Neural progenitor cell (in vitro differentiated cells): Measurements from ENCODE around the gene VAPA. TPM values are rescaled to one million over a fixed set of nuclear protein-coding genes. Genes with fewer than 3 reads are reported as not detected.

Source experiments
- DNase-seq: peaks from one replicate; pipeline ENCODE4 v3.0.0-alpha.2; 2016; ENCODE audit warnings: low spot score
- H2AFZ ChIP-seq: fragments of 200-600 bp; sonication (generic); replicated peaks from 2 replicates; pipeline ENCODE4 v1.6.1; 2016; ENCODE audit warnings: antibody characterized with exemption
- H3F3A ChIP-seq: fragments of 200-600 bp; sonication (generic); 2 replicates; pipeline ENCODE4 v1.6.1; 2016; ENCODE audit warnings: antibody characterized with exemption, low read depth
- H3K27ac ChIP-seq: fragments of 200-600 bp; sonication (generic); 2 replicates; pipeline ENCODE4 v1.5.1; 2016; ENCODE audit warnings: mild to moderate bottlenecking
- H3K27me3 ChIP-seq: fragments of 200-600 bp; sonication (generic); 2 replicates; pipeline ENCODE4 v1.6.1; 2016; ENCODE audit warnings: mild to moderate bottlenecking, moderate library complexity
- H3K36me3 ChIP-seq: fragments of 200-600 bp; sonication (generic); 2 replicates; pipeline ENCODE4 v1.5.1; 2016
- H3K4me1 ChIP-seq: fragments of 200-600 bp; sonication (generic); 2 replicates; pipeline ENCODE4 v1.6.1; 2016; ENCODE audit warnings: mixed run types
- H3K4me2 ChIP-seq: fragments of 200-600 bp; sonication (generic); 2 replicates; pipeline ENCODE4 v1.6.1; 2016
- H3K4me3 ChIP-seq: fragments of 200-600 bp; sonication (generic); 2 replicates; pipeline ENCODE4 v1.5.1; 2016
- H3K79me2 ChIP-seq: fragments of 200-600 bp; sonication (generic); 2 replicates; pipeline ENCODE4 v1.6.1; 2016; ENCODE audit warnings: low read depth
- H3K9ac ChIP-seq: fragments of 200-600 bp; sonication (generic); 2 replicates; pipeline ENCODE4 v1.6.1; 2016
- H3K9me3 ChIP-seq: fragments of 200-600 bp; sonication (generic); 2 replicates; pipeline ENCODE4 v1.5.1; 2016; ENCODE audit warnings: low read depth
- H4K20me1 ChIP-seq: fragments of 200-600 bp; sonication (generic); 2 replicates; pipeline ENCODE4 v1.6.1; 2016; ENCODE audit warnings: low read depth
- H3K27ac Mint-ChIP-seq: 3 replicates; pipeline ENCODE4 v1.8.0; 2021; ENCODE audit warnings: mixed read lengths
- H3K27me3 Mint-ChIP-seq: 2 replicates; pipeline ENCODE4 v1.8.0; 2022; ENCODE audit warnings: low read depth, mild to moderate bottlenecking, inconsistent platforms, moderate library complexity, mixed read lengths; ENCODE audit not compliant: insufficient read depth
- H3K36me3 Mint-ChIP-seq: 3 replicates; pipeline ENCODE4 v1.8.0; 2021; ENCODE audit warnings: mixed read lengths
- H3K4me1 Mint-ChIP-seq: 3 replicates; pipeline ENCODE4 v1.8.0; 2021; ENCODE audit warnings: mixed read lengths
- H3K4me3 Mint-ChIP-seq: 3 replicates; pipeline ENCODE4 v1.8.0; 2021; ENCODE audit warnings: mild to moderate bottlenecking, moderate library complexity, mixed read lengths
- H3K9me3 Mint-ChIP-seq: 3 replicates; pipeline ENCODE4 v1.8.0; 2020; ENCODE audit warnings: mixed read lengths
- EZH2 ChIP-seq: fragments of 200-600 bp; sonication (generic); IDR thresholded peaks from 2 replicates; pipeline ENCODE4 v1.6.1; 2017; ENCODE audit warnings: antibody characterized with exemption, mild to moderate bottlenecking, moderate library complexity
- EZH2phosphoT487 ChIP-seq: fragments of 200-600 bp; sonication (generic); IDR thresholded peaks from 2 replicates; pipeline ENCODE4 v1.6.1; 2017; ENCODE audit warnings: antibody characterized with exemption
- total RNA-seq: library from RNA; depleted of rRNA; stranded (reverse); fragments of >200 nt; gene quantifications from 2 replicates; pipeline ENCODE4 v1.2.3, GENCODE V29; 2015; ENCODE audit warnings: low replicate concordance
- TF ChIP-seq, protein P1 (sequence below): fragments of 200-600 bp; sonication (generic); IDR thresholded peaks from 2 replicates; pipeline ENCODE4 v1.5.1; 2017; ENCODE audit warnings: antibody characterized with exemption, mild to moderate bottlenecking

The VAPA gene
- total RNA-seq, 1 donor from 2014 or later, result 285 TPM

DNA sequence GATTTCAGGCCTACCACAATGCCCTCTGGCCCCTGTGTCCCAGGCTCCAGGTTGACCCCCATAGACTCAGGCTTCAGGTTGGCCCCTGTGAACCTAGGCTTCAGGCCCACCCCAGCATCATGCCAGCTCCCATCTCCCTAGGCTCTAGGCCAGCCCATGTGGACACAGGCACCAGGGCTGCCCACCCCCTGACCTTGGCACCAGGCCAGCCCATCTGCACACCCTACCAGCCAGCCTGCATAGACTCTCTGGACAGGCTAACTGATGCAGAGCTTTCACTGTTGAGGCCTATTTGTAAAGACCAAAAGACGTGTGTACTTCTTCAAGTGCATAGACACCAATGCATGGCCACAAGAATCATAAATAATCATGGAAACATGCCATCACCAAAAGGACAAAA, 83.9 kb downstream of the VAPA start:
- H3F3A ChIP-seq, result no peaks in the 10 kb centered on the region
- H3K9me3 Mint-ChIP-seq, result peaks cover 33% of the 10 kb centered on the region
- peaks cover 6% of the 10 kb centered on the region for H3K27me3 Mint-ChIP-seq
- no peak overlapping the region for H2AFZ ChIP-seq
- no peaks in the 10 kb centered on the region for H3K36me3 ChIP-seq
- H3K27me3 ChIP-seq, result no peaks in the 10 kb centered on the region
- no peak overlapping the region for H3K27ac Mint-ChIP-seq
- no peak overlapping the region for H3K9ac ChIP-seq
- H3K4me3 ChIP-seq, result no peak overlapping the region
- no peaks in the 10 kb centered on the region for H3K79me2 ChIP-seq
- peaks cover 3% of the 10 kb centered on the region for H3K36me3 Mint-ChIP-seq
- H3K9me3 ChIP-seq, result no peaks in the 10 kb centered on the region
- H3K4me1 ChIP-seq, result no peaks in the 10 kb centered on the region
- H3K4me3 Mint-ChIP-seq, result no peak overlapping the region
- DNase-seq, result no peak
- H4K20me1 ChIP-seq, result no peaks in the 10 kb centered on the region
- no peak for TF ChIP-seq EZH2phosphoT487
- TF ChIP-seq, protein P1, sequence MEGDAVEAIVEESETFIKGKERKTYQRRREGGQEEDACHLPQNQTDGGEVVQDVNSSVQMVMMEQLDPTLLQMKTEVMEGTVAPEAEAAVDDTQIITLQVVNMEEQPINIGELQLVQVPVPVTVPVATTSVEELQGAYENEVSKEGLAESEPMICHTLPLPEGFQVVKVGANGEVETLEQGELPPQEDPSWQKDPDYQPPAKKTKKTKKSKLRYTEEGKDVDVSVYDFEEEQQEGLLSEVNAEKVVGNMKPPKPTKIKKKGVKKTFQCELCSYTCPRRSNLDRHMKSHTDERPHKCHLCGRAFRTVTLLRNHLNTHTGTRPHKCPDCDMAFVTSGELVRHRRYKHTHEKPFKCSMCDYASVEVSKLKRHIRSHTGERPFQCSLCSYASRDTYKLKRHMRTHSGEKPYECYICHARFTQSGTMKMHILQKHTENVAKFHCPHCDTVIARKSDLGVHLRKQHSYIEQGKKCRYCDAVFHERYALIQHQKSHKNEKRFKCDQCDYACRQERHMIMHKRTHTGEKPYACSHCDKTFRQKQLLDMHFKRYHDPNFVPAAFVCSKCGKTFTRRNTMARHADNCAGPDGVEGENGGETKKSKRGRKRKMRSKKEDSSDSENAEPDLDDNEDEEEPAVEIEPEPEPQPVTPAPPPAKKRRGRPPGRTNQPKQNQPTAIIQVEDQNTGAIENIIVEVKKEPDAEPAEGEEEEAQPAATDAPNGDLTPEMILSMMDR, result no peak
- H3K27ac ChIP-seq, result no peak overlapping the region
- H3K4me2 ChIP-seq, result no peak overlapping the region
- H3K4me1 Mint-ChIP-seq, result peaks cover 9% of the 10 kb centered on the region

DNA sequence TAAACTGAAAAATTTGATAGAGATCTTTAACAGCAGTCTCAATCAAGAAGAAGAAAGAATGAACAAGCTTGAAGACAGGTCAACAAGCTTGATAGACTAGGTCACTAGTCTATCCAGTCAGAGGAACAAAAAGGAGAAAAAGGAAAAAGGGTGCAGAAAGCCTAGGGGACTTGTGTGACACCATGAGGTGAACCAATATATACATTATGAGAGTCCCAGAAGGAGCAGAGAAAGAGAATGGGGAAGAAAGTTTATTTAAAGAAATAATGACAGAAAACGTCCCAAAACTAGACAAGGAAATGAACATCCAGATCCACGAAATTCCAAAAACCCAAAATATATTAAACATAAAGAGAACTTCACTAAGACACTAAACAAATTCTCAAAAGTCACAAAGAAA, 84.5 kb downstream of the VAPA start:
- Mint-ChIP-seq H3K9me3 (peaks cover 32% of the 10 kb centered on the region), H3K4me3 (no peak overlapping the region), H3K4me1 (peaks cover 9% of the 10 kb centered on the region), H3K27ac (no peak overlapping the region), H3K27me3 (peaks cover 9% of the 10 kb centered on the region), H3K36me3 (peaks cover 3% of the 10 kb centered on the region)
- Histone ChIP-seq H3K36me3 (no peaks in the 10 kb centered on the region), H4K20me1 (no peaks in the 10 kb centered on the region), H2AFZ (no peak overlapping the region), H3K27ac (no peak overlapping the region), H3K4me3 (no peak overlapping the region), H3K4me1 (no peaks in the 10 kb centered on the region), H3K27me3 (no peaks in the 10 kb centered on the region), H3K79me2 (no peaks in the 10 kb centered on the region), H3F3A (no peaks in the 10 kb centered on the region), H3K9me3 (no peaks in the 10 kb centered on the region), H3K4me2 (no peak overlapping the region), H3K9ac (no peak overlapping the region)
- TF ChIP-seq, protein P1, result no peak
- TF ChIP-seq EZH2, result no peak
- TF ChIP-seq EZH2phosphoT487, result no peak
- no peak for DNase-seq

DNA sequence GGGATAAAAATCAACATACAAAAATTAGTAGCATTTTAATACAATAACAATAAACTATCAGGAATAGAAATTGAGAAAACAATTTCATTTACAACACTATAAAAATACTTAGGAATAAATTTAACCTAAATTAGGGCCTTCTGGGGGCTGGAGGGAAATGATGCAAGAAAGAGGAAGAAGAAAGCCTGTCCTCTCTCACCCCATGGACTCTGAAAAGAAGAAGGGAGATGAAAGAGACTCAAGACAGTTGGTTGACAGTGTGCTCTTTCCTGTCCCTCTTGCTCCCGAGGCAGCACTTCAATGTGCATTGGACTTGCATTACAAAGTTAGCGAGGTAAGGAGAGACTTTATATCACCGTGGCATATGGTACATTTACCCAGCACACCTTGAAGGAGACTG, 88.5 kb downstream of the VAPA start:
- no peaks in the 10 kb centered on the region for H3K79me2 ChIP-seq
- Mint-ChIP-seq H3K4me3 (no peak overlapping the region), H3K4me1 (peaks cover 13% of the 10 kb centered on the region), H3K27me3 (peaks cover 8% of the 10 kb centered on the region), H3K9me3 (peaks cover 27% of the 10 kb centered on the region), H3K36me3 (peaks cover 4% of the 10 kb centered on the region), H3K27ac (no peak overlapping the region)
- no peak for DNase-seq
- no peak overlapping the region for H3K9ac ChIP-seq
- no peaks in the 10 kb centered on the region for H3K9me3 ChIP-seq
- H2AFZ ChIP-seq, result no peak overlapping the region
- no peaks in the 10 kb centered on the region for H3K27me3 ChIP-seq
- H3K27ac ChIP-seq, result no peak overlapping the region
- H3F3A ChIP-seq, result no peaks in the 10 kb centered on the region
- no peak overlapping the region for H3K4me3 ChIP-seq
- H3K4me2 ChIP-seq, result no peak overlapping the region
- no peaks in the 10 kb centered on the region for H3K36me3 ChIP-seq
- TF ChIP-seq EZH2phosphoT487, result no peak
- TF ChIP-seq EZH2, result no peak
- TF ChIP-seq, protein P1, result no peak
- no peaks in the 10 kb centered on the region for H3K4me1 ChIP-seq
- H4K20me1 ChIP-seq, result no peaks in the 10 kb centered on the region

DNA sequence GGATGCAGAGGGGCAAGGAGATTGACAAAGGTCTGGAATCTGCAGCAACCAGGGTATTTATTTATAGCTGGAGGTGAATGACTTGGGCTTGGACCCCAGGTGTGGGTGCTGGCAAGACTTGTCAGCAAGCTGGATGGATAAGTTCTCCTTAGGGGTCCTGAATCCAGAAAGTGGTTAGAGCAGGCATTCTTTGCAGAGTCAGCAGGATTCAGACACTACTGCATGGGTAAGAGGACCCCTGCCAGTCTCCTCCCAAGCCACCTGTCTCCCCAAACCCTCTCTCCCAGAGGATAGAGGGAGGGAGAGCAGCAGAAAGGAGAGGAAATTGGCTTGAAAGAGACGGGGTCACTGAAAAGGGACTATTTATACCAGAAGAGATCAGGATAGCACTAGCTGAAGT, 89.5 kb downstream of the VAPA start:
- Histone ChIP-seq H3K4me1 (no peaks in the 10 kb centered on the region), H3K79me2 (no peaks in the 10 kb centered on the region), H4K20me1 (no peaks in the 10 kb centered on the region), H3F3A (no peaks in the 10 kb centered on the region), H3K9ac (no peak overlapping the region), H3K4me3 (no peak overlapping the region), H3K27me3 (no peaks in the 10 kb centered on the region), H3K9me3 (no peaks in the 10 kb centered on the region), H3K4me2 (no peak overlapping the region), H3K36me3 (no peaks in the 10 kb centered on the region), H2AFZ (no peak overlapping the region), H3K27ac (no peak overlapping the region)
- TF ChIP-seq EZH2phosphoT487 (no peak), EZH2 (no peak)
- TF ChIP-seq, protein P1, result no peak
- Mint-ChIP-seq H3K27ac (no peak overlapping the region), H3K4me3 (no peak overlapping the region), H3K9me3 (peaks cover 26% of the 10 kb centered on the region), H3K4me1 (peaks cover 13% of the 10 kb centered on the region), H3K36me3 (peaks cover 2% of the 10 kb centered on the region), H3K27me3 (peaks cover 8% of the 10 kb centered on the region)
- DNase-seq, result no peak
